Measurements from ENCODE around the gene AQP10.

GRCh38 chr1:154338875-154339274 is 18.0 kb downstream of the AQP10 start:
- TF ChIP-seq CTCF (conservative IDR thresholded peaks at IDR 0.05), result no peak
- no peak for TF ChIP-seq EZH2 (IDR thresholded peaks at IDR 0.05; ENCODE audit: low read depth)

All from PC-9 (cell line).